ENCODE data around the gene MYO3B.

DNA sequence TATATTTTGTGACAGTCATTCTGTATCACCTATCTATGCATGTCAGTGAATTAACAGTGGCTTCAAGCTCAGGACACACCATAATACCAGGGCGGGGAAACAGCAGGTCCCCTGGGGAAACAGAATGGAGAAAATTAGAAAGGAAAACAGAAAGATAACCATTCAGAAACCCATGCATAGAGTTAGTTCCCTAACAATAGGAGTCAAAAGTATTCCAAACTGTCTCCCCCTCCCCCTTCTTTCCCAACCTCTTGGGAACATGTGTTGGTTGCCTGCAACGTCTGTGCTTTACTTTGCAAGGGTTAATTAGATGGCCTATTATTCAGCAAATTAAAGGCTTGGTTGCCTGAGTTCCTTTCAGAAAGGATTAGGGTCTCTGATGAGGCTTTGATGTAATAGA is 176.4 kb downstream of the MYO3B start:
- TF ChIP-seq, protein P1, sequence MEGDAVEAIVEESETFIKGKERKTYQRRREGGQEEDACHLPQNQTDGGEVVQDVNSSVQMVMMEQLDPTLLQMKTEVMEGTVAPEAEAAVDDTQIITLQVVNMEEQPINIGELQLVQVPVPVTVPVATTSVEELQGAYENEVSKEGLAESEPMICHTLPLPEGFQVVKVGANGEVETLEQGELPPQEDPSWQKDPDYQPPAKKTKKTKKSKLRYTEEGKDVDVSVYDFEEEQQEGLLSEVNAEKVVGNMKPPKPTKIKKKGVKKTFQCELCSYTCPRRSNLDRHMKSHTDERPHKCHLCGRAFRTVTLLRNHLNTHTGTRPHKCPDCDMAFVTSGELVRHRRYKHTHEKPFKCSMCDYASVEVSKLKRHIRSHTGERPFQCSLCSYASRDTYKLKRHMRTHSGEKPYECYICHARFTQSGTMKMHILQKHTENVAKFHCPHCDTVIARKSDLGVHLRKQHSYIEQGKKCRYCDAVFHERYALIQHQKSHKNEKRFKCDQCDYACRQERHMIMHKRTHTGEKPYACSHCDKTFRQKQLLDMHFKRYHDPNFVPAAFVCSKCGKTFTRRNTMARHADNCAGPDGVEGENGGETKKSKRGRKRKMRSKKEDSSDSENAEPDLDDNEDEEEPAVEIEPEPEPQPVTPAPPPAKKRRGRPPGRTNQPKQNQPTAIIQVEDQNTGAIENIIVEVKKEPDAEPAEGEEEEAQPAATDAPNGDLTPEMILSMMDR (conservative IDR thresholded peaks at IDR 0.05; ENCODE audit: low read length) = no peak
- no peak for TF ChIP-seq EZH2phosphoT487 (IDR thresholded peaks at IDR 0.05; ENCODE audit: borderline replicate concordance, low read depth, low read length)
